Fibroblast of skin of left quadriceps (primary cell): ENCODE data around the gene SHLD1.

Experiments
- DNase-seq, 2 experiments: peaks; one replicate each; pipeline ENCODE4 v3.0.0-alpha.2; 2013; ENCODE audit warnings: low read depth in 2 of 2

Gene SHLD1

DNA sequence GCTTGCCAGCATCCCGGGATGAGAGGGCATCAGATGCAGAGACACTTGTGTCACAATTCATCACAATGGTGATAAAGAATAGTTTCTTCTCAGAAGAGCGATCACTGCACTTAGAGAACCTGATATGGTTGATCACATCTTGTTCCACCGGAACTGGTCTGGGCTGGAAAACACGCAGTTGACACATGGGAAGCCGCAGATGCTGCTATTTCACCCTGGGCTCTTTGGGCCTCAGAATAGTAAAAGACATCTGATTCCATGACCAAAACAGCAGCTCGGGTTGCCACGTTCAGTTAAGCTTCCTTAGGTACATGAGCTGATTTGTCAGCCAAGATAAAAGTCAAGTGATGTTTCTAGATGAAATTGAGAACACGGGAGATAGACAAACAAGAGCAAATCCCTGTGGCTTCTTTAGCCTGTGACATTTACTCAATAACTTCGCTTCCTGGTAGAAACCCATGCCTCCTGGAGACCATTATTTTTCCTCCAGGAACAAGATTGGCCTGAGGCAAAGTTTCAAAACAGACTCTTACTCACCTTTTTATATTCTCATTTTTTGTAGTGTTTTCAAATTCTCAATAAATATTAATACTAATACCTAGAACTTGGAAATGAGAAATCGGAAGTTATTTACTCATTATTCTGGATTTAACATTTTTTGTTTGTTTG, 140.7 kb downstream of the SHLD1 start:
- DNase-seq: no peak

DNA sequence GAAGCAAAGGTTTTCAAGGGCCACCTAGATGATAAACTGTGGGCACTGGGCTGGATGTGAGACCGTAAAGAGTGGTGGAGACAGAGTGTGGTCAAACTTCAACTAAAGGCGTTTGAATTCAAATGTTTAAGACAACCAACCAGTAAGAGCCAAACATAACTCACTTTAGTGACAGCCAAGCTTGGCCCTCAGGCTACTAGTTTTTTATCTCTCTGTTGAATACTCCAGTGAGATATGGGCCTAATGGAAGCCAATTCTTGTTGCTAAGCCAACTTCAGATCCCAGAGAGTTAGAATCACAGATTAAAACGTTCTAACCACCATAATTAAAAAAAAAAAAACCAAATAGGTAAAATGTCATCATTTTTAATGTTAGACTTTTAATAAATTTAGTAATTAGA, 142.9 kb downstream of the SHLD1 start:
- no peak for DNase-seq

DNA sequence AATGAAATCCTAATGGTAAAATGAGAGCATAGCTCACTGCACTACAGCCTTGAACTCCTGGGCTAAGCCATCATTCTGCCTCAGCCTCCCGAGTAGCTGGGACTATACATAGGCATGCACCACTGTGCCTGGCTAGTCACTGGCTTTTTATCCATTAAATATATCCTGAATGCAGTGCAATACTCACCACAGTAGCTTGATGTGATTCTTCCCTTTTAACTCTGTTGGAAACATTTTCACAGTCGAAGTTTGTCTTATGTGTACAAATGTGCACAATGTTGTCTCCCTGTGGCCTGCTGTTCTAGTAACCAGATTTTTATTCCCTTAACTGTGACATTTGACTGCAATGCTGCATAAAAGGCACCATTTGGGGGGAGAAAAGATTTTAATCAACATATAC, 143.4 kb downstream of the SHLD1 start:
- DNase-seq: no peak

DNA sequence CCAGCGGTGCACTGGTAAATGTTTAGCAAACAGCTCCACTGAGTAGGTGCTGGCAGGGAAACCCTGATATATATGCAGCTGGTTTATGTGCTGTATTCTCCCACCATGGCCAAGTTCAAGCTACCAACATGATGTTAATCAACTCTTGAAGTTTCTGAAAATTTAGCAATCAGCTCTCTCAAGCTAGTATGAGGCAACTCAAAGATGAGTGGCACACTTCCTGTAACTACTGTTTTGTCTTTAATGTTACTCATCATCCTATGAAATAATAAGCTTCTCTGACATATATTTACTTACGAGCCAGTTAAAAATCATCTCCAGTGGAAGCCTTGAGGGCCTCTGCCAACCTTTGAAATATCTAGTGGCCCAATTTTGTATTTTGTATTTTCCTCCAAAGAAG, 145.4 kb downstream of the SHLD1 start:
- DNase-seq: no peak

DNA sequence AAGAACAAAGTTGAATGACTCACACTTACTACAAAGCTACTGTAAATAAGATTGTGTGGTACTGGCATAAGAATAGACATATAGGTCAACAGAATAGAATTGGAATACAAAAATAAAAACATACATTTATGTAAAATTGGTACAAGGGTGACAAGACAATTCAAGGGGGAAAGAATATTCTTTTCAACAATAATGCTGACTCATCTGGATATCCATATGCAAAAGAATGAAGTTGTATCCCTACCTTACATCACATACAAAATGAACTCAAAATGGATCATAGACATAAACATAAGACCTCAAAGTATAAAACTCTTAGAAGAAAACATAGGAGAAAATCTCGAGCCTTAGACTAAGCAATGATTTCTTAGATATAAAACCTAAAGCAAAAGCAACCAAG, 149.2 kb downstream of the SHLD1 start:
- DNase-seq: no peak

DNA sequence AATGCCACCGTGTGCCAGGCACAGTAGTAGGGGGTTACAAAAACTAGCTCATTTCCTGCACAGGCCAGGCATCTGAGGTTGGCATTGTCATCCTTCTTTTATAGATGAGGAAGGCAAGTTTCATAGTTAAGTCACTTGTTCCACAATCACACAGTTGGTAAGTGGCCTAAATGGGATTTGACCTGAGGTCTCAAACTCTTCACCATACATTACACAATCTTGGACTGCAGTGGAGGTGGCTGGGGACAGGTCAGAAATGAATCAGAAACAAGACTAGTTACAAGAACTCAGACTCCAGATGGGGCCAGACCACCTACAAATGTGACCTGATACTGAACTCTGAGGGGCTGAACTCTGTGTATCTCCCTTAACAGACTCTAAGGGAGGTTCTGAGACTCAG, 150.7 kb downstream of the SHLD1 start:
- no peak for DNase-seq

DNA sequence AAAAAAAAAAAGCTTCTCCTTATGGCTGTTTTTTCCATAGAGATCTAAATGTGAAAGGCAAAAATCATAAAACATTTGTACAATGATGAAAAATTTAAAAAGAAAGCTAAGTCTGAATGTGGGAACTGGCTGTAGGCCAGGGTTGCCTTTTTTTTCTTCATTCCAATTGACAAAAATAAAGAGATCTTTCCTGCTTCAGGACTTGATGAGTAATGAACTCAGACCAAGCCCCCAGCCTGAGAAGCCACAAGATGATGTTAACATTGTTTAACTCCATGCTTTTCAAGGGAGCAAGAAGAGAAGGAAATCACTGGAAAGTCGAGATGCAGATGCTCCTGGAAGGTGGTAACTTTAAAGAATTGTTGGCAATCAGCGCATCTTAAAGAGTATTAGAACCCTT, 158.8 kb downstream of the SHLD1 start:
- no peak for DNase-seq

DNA sequence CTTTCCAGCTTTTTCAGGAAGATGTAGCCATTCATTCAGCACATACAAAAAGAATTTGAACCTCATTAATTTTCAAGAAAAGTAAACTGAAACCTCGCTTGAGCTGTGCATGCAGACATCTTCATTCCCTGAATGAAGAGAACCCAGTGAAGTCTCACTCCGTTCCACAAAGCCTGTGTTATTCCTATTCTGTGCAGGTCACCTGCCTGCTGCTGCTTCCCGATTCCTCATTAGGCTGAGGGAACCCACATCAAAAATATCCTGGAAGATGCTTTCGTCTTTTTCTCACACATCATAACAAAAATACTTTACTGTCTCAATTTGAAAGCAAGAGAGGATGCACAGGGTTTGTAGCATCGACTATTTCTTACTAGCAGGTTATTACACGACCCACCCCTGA, 160.0 kb downstream of the SHLD1 start:
- DNase-seq: no peak

DNA sequence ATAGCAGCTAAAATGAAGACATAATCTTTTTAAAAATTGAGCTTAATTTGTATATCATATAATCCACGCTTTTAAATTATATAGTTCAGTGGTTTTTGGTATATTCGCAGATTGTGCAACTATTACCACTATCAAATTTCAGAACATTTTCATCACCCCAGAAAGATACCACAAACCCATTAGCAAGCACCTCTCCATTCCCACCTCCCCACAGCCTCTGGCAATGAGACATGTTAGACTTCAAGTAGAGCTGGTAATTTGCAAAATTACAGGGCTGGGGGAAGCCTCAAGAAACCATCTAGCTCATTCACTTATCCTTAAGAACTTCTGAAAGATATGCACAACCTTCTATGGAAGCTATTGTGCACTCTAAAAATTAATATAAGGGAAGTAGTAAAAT, 163.0 kb downstream of the SHLD1 start:
- no peak for DNase-seq
